HepG2 (cell line): ENCODE results near the gene CCDC18. TPM values are rescaled to one million over a fixed set of nuclear protein-coding genes. Genes with fewer than 3 reads are reported as not detected.
A peak's percentile ranks its signal among the peaks of the same experiment; 100 is the strongest.

Source experiments
- ATAC-seq: fragments of 200-7000 bp; cut with Tn5 transposase; 3 replicates; pipeline ENCODE4 v1.9.1; 2020; ENCODE audit warnings: mild to moderate bottlenecking, moderate library complexity
- BruUV-seq: library from RNA; stranded (reverse); fragments of 400-500 nt; replicated peaks from 2 replicates; lab custom pipeline; 2021; lab: Mats Ljungman, UMichigan
- CTCF ChIA-PET: fragments of 300-600 bp; formaldehyde crosslinking; extraction: SDS; loops from one replicate; lab custom pipeline; 2021; ENCODE audit warnings: low total read pairs, inconsistent platforms, low intra/inter-chr PET ratio; lab: Yijun Ruan, JAX
- POLR2A ChIA-PET: fragments of 350-600 bp; sonication (Branson Sonifier 250); formaldehyde crosslinking; loops from one replicate; lab custom pipeline; 2020; ENCODE audit warnings: antibody characterized with exemption, inconsistent platforms; lab: Yijun Ruan, JAX
- DNase-seq: peaks from one replicate; pipeline ENCODE4 v3.0.0-alpha.2; 2015; ENCODE audit warnings: low spot score
- FAIRE-seq: peaks from 3 replicates; lab custom pipeline; 2011; peaks lifted over from hg19 to GRCh38; lab: Jason Lieb, UNC
- H2AFZ ChIP-seq: one replicate; pipeline ENCODE4 v1.6.1; 2011; ENCODE audit warnings: low read length, inconsistent platforms
- H3K27ac ChIP-seq: fragments of 300-600 bp; 3 replicates; pipeline ENCODE4 v1.8.0; 2011; ENCODE audit warnings: mixed run types, mild to moderate bottlenecking, mixed read lengths, low read length, inconsistent platforms; ENCODE audit not compliant: insufficient read depth; ENCODE audit errors: extremely low read length
- H3K27me3 ChIP-seq, 2 experiments: fragments of 200-600 bp in 1 of 2; 2 replicates in 1 of 2; 3 replicates in 1 of 2; pipeline versions ENCODE4 v1.6.0 to v1.8.0; 2011; ENCODE audit warnings: low read length in 2 of 2, mild to moderate bottlenecking in 2 of 2, moderate library complexity in 2 of 2, inconsistent platforms in 1 of 2; ENCODE audit not compliant: insufficient read depth in 2 of 2, control insufficient read depth in 1 of 2
- H3K36me3 ChIP-seq, 2 experiments: fragments of 200-600 bp in 1 of 2; replicated peaks in 1 of 2; 2 replicates in 1 of 2; 3 replicates in 1 of 2; pipeline versions ENCODE4 v1.5.1 to v1.8.0; 2011; ENCODE audit warnings: low read length in 2 of 2, inconsistent platforms in 1 of 2; ENCODE audit not compliant: insufficient read depth in 2 of 2, control insufficient read depth in 1 of 2
- H3K4me1 ChIP-seq: 2 replicates; pipeline ENCODE4 v1.5.1; 2012; ENCODE audit warnings: low read length, inconsistent platforms; ENCODE audit not compliant: insufficient read depth
- H3K4me2 ChIP-seq: 2 replicates; pipeline ENCODE4 v1.6.0; 2011; ENCODE audit warnings: low read depth, low read length, inconsistent platforms
- H3K4me3 ChIP-seq, 3 experiments: fragments of 200-600 bp in 1 of 3; sonication (generic), shearing (Covaris generic) in 1 of 3; replicated peaks in 1 of 3; 2 replicates each; pipeline ENCODE4 v1.5.1; 2011 to 2016; ENCODE audit warnings: low read length in 3 of 3, inconsistent platforms in 2 of 3, low read depth in 2 of 3, mild to moderate bottlenecking in 2 of 3, control low read depth in 1 of 3, mixed read lengths in 1 of 3; ENCODE audit not compliant: insufficient read depth in 1 of 3
- H3K79me2 ChIP-seq: one replicate; pipeline ENCODE4 v1.6.1; 2011; ENCODE audit warnings: low read length, inconsistent platforms; ENCODE audit not compliant: insufficient read depth
- H3K9ac ChIP-seq: 2 replicates; pipeline ENCODE4 v1.6.0; 2011; ENCODE audit warnings: mild to moderate bottlenecking, low read depth, low read length, inconsistent platforms; ENCODE audit not compliant: insufficient read depth
- H3K9me3 ChIP-seq: 2 replicates; pipeline ENCODE4 v1.5.1; 2012; ENCODE audit warnings: mild to moderate bottlenecking, low read length
- H4K20me1 ChIP-seq: 2 replicates; pipeline ENCODE4 v1.6.0; 2011; ENCODE audit warnings: inconsistent platforms, mild to moderate bottlenecking, low read length, moderate library complexity; ENCODE audit not compliant: insufficient read depth
- CREB1 ChIP-seq, 2 experiments: fragments of 450-650 bp in 1 of 2; IDR thresholded peaks; 2 replicates each; pipeline ENCODE4 v1.6.1; 2016 to 2017; ENCODE audit warnings: control low read depth in 1 of 2, mild to moderate bottlenecking in 1 of 2, missing compliant biosample characterization in 1 of 2, missing genetic modification characterization in 1 of 2
- CTCF ChIP-seq: sonication (generic); formaldehyde crosslinking; IDR thresholded peaks from 2 replicates; pipeline ENCODE4 v1.5.0; 2020; ENCODE audit warnings: mild to moderate bottlenecking, missing genetic modification reagents, moderate library complexity
- HOXA5 ChIP-seq: sonication (generic); formaldehyde crosslinking; IDR thresholded peaks from 2 replicates; pipeline ENCODE4 v1.4.0; 2020; ENCODE audit warnings: missing genetic modification reagents
- ISL2 ChIP-seq: sonication (generic); formaldehyde crosslinking; IDR thresholded peaks from 2 replicates; pipeline ENCODE4 v1.5.0; 2020; ENCODE audit warnings: missing genetic modification reagents
- KAT8 ChIP-seq: IDR thresholded peaks from 2 replicates; pipeline ENCODE4 v1.6.1; 2016; ENCODE audit warnings: missing genetic modification reagents, missing compliant biosample characterization
- PPARG ChIP-seq: conservative IDR thresholded peaks from 2 replicates; pipeline ENCODE4 v1.6.1; 2016; ENCODE audit warnings: missing biosample characterization, missing genetic modification reagents
- RAD21 ChIP-seq: fragments of 450-650 bp; formaldehyde crosslinking; IDR thresholded peaks from 2 replicates; pipeline ENCODE4 v1.5.0; 2020; ENCODE audit warnings: mild to moderate bottlenecking
- SMC3 ChIP-seq: IDR thresholded peaks from 2 replicates; pipeline ENCODE4 v1.6.1; 2011; ENCODE audit warnings: low read length, improper control_type of control experiment
- STAG1 ChIP-seq: sonication (generic); formaldehyde crosslinking; IDR thresholded peaks from 2 replicates; pipeline ENCODE4 v1.4.0; 2020; ENCODE audit warnings: missing genetic modification reagents
- ZNF367 ChIP-seq: sonication (generic); formaldehyde crosslinking; IDR thresholded peaks from 2 replicates; pipeline ENCODE4 v1.4.0; 2020; ENCODE audit warnings: missing genetic modification reagents, borderline replicate concordance
- ZNF556 ChIP-seq: sonication (generic); formaldehyde crosslinking; IDR thresholded peaks from 2 replicates; pipeline ENCODE4 v1.4.0; 2020; ENCODE audit warnings: mild to moderate bottlenecking, missing genetic modification reagents, borderline replicate concordance
- ZNF724P ChIP-seq: sonication (generic); formaldehyde crosslinking; IDR thresholded peaks from 2 replicates; pipeline ENCODE4 v1.8.0; 2022; ENCODE audit warnings: missing genetic modification reagents, borderline replicate concordance
- WGBS: methylation state at CpG from one replicate; pipeline ENCODE4 v1.1.6; 2017; ENCODE audit warnings: low lambda C conversion rate; 5-methylcytosine and 5-hydroxymethylcytosine counted together
- in situ Hi-C: cut with HindIII; loops from 2 replicates; pipeline ENCODE4 v1.10.0; 2017; ENCODE audit warnings: low pct_unique_long_range_greater_than_20kb; ENCODE audit not compliant: extremely low pct_ligation_motif_present
- intact Hi-C: fragments of 100-400 bp; cut with micrococcal nuclease; formaldehyde crosslinking; loops from one replicate; pipeline ENCODE4 v1.10.0; 2022; ENCODE audit not compliant: unreplicated experiment
- polyA plus RNA-seq, 8 experiments: library from polyadenylated mRNA; depleted of rRNA in 3 of 8; stranded (reverse) in 7 of 8; unstranded in 1 of 8; fragments of >200 nt; fragmentation: Illumina TruSeq in 4 of 8; extraction: Trizol in 4 of 8; gene quantifications; 2 replicates each; pipeline versions ENCODE4 v1.2.1 to v1.2.3, GENCODE V29; 2011 to 2016; ENCODE audit warnings: low read depth in 4 of 8, missing spikeins in 1 of 8, mixed read lengths in 1 of 8; ENCODE audit not compliant: insufficient read depth in 1 of 8
- total RNA-seq, 5 experiments: library from RNA; depleted of rRNA; stranded (reverse); fragments of >200 nt; fragmentation: Illumina TruSeq; extraction: Trizol; gene quantifications; 2 replicates each; pipeline ENCODE4 v1.2.3, GENCODE V29; 2016; ENCODE audit warnings: low read depth in 1 of 5

The CCDC18 gene
- total and polyA plus RNA-seq, 2 of the 13 experiments (the other 11 are each of a cell fraction or from before 2014, with no cell fraction given) = 1.9 to 18.4 TPM

GRCh38 chr1:93304716-93305138 lies 124.2 kb downstream of the CCDC18 start:
- CTCF ChIA-PET = interaction anchor here (1.1 to 1.2 kb wide), 3 partner anchors 133 to 569 kb away, joined by 3 read pairs; no protein-coding TSS in a partner anchor
- Histone ChIP-seq H3K9me3 (no peaks in the 10 kb centered on the region), H4K20me1 (no peaks in the 10 kb centered on the region), H3K4me3 (no peak overlapping the region)
- in situ Hi-C loops = loop anchor here (5.0 kb wide), 1 partner anchor 43 kb away; the partner anchor contains the start of gene DR1
- TF ChIP-seq ZNF367 (CRISPR knock-in tag) = no peak
- no peak for TF ChIP-seq CREB1 (IDR thresholded peaks at IDR 0.05)
- TF ChIP-seq CREB1 (CRISPR knock-in tag; IDR thresholded peaks at IDR 0.05) = 0 out of 2 replicates have a peak, but pooled peaks have one; percentile 14
- TF ChIP-seq SMC3 = peak; percentile 92
- peak; percentile 31; the same call in 1 of the 2 replicates for TF ChIP-seq KAT8 (CRISPR knock-in tag)
- TF ChIP-seq CTCF (CRISPR knock-in tag) = peak; percentile 83
- no peak for TF ChIP-seq ZNF724P (CRISPR knock-in tag)
- peak; percentile 92 for TF ChIP-seq STAG1
- TF ChIP-seq ISL2 (CRISPR knock-in tag) = peak; percentile 24; the same call in 1 of the 2 replicates
- TF ChIP-seq HOXA5 = 0 out of 2 replicates have a peak, but pooled peaks have one; percentile 47
- 0 out of 2 replicates have a peak, but pooled peaks have one; percentile 26 for TF ChIP-seq PPARG (CRISPR knock-in tag)
- TF ChIP-seq ZNF556 (CRISPR knock-in tag) = no peak
- peak; percentile 85 for TF ChIP-seq RAD21 (CRISPR knock-in tag)
- TF ChIP-seq, all 625 proteins: peak for 9
- no peak overlapping the region for H3K4me2 ChIP-seq
- H3K27me3 ChIP-seq = no peaks in the 10 kb centered on the region
- no peaks in the 10 kb centered on the region for H3K36me3 ChIP-seq
- ATAC-seq = no peak
- H2AFZ ChIP-seq = no peak overlapping the region
- peak; percentile 65 for DNase-seq
- intact Hi-C loops = loop anchor here (2.0 to 10.0 kb wide), 3 partner anchors 44 to 540 kb away; no protein-coding TSS in a partner anchor
- no peaks in the 10 kb centered on the region for H3K4me1 ChIP-seq
- FAIRE-seq = peak; percentile 63
- no peaks in the 10 kb centered on the region for H3K79me2 ChIP-seq
- no peak overlapping the region for H3K27ac ChIP-seq
- WGBS = 48% methylated on average over 2 of the region's 2 CpGs
- POLR2A ChIA-PET = interaction anchor here (0.6 to 1.1 kb wide), 3 partner anchors 41 to 107 kb away, joined by 3 to 6 read pairs (median 3); partner anchors contain the start of gene DR1
- no peak overlapping the region for H3K9ac ChIP-seq
- no TSS peak for BruUV-seq
